GM19324 (cell line): ENCODE data around the gene MIB2.
"Not testable (repeated sequence)": the region's sequence is repeated elsewhere in the genome, so short reads cannot be mapped to it uniquely, and the experiment has no call there.

ENCODE experiments used
- ATAC-seq: cut with Tn5 transposase; IDR thresholded peaks from one replicate; pipeline ENCODE4 v1.9.1; 2021; ENCODE audit warnings: mild to moderate bottlenecking, moderate library complexity; ENCODE audit not compliant: unreplicated experiment, low FRiP score

Gene MIB2

GRCh38 chr1:1675218-1675617 is 59.9 kb downstream of the MIB2 start:
- ATAC-seq, result not testable (repeated sequence)

- not testable (repeated sequence) for ATAC-seq
These were observed 60.8 kb downstream of the MIB2 start for GRCh38 chr1:1676087-1676486.

- ATAC-seq, result peak; percentile 68
These were observed 62.6 kb downstream of the MIB2 start for GRCh38 chr1:1677718-1678580.

- ATAC-seq, result no peak
These were observed 63.5 kb downstream of the MIB2 start for GRCh38 chr1:1678581-1679380.
